Peyer's patch (tissue), 4 donors: ENCODE data around the gene ADAM30.

Source experiments
- POLR2A ChIP-seq, 2 donors: fragments of 450-650 bp; IDR thresholded peaks; one replicate each; pipeline ENCODE4 v1.5.1; 2017; ENCODE audit warnings: antibody characterized with exemption in 2 of 2, mild to moderate bottlenecking in 2 of 2, moderate library complexity in 2 of 2
- TF ChIP-seq, protein P1 (sequence below), 6 experiments: fragments of 450-650 bp in 4 of 6; fragments of 200-600 bp in 2 of 6; sonication (generic) in 1 of 6; IDR thresholded peaks; one replicate each; pipeline ENCODE4 v1.5.1; 2017 to 2019; ENCODE audit warnings: antibody characterized with exemption in 6 of 6, mild to moderate bottlenecking in 3 of 6, moderate library complexity in 1 of 6

DNA sequence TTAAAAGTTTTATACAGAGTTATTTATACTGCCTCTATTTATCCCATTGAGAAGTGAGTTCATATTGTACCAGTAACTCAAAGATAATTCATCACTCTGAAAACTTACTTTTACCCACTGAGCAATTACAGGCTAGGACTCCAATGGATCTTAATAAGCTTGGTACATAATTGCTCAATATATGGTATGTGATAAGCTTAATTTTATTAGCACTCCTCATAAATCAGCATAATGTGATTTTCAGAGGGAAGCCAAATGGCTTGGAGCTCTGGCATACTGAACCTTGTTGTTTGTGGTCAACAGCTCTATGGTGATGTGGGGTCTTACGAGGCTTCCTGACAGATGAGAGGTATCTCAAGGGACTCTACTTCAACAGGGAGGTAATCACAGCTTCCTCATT, 26.3 kb downstream of the ADAM30 start:
- TF ChIP-seq, protein P1, sequence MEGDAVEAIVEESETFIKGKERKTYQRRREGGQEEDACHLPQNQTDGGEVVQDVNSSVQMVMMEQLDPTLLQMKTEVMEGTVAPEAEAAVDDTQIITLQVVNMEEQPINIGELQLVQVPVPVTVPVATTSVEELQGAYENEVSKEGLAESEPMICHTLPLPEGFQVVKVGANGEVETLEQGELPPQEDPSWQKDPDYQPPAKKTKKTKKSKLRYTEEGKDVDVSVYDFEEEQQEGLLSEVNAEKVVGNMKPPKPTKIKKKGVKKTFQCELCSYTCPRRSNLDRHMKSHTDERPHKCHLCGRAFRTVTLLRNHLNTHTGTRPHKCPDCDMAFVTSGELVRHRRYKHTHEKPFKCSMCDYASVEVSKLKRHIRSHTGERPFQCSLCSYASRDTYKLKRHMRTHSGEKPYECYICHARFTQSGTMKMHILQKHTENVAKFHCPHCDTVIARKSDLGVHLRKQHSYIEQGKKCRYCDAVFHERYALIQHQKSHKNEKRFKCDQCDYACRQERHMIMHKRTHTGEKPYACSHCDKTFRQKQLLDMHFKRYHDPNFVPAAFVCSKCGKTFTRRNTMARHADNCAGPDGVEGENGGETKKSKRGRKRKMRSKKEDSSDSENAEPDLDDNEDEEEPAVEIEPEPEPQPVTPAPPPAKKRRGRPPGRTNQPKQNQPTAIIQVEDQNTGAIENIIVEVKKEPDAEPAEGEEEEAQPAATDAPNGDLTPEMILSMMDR (IDR thresholded peaks at IDR 0.05): no peak
- TF ChIP-seq POLR2A (IDR thresholded peaks at IDR 0.05): no peak
